ENCODE results near the gene ANKRD13C.

Gene ANKRD13C

GRCh38 chr1:70319750-70320149, 34.8 kb downstream of the ANKRD13C start:
- no peak for TF ChIP-seq REST (IDR thresholded peaks at IDR 0.05; ENCODE audit: insufficient read depth in 1 of 2, low read depth in 2 of 2, low read length in 2 of 2)
- no peak for TF ChIP-seq SIN3A (IDR thresholded peaks at IDR 0.05; ENCODE audit: borderline replicate concordance, insufficient read depth, low read length)
- TF ChIP-seq TAF1 (IDR thresholded peaks at IDR 0.05; ENCODE audit: borderline replicate concordance, insufficient read depth, low read length) = no peak
- no peak for TF ChIP-seq POLR2AphosphoS5 (IDR thresholded peaks at IDR 0.05; ENCODE audit: low read depth, low read length)
- no peak for TF ChIP-seq FOXP2 (optimal IDR thresholded peaks at IDR 0.05; ENCODE audit: borderline replicate concordance, extremely low read depth, extremely low read length, insufficient read depth)

GRCh38 chr1:70318191-70318590, 36.3 kb downstream of the ANKRD13C start:
- no peak for TF ChIP-seq SIN3A (IDR thresholded peaks at IDR 0.05; ENCODE audit: borderline replicate concordance, insufficient read depth, low read length)
- TF ChIP-seq POLR2AphosphoS5 (IDR thresholded peaks at IDR 0.05; ENCODE audit: low read depth, low read length) = no peak
- TF ChIP-seq TAF1 (IDR thresholded peaks at IDR 0.05; ENCODE audit: borderline replicate concordance, insufficient read depth, low read length) = no peak
- no peak for TF ChIP-seq FOXP2 (optimal IDR thresholded peaks at IDR 0.05; ENCODE audit: borderline replicate concordance, extremely low read depth, extremely low read length, insufficient read depth)
- no peak for TF ChIP-seq REST (IDR thresholded peaks at IDR 0.05; ENCODE audit: insufficient read depth in 1 of 2, low read depth in 2 of 2, low read length in 2 of 2)

- TF ChIP-seq SIN3A (IDR thresholded peaks at IDR 0.05; ENCODE audit: borderline replicate concordance, insufficient read depth, low read length) (no peak), TAF1 (IDR thresholded peaks at IDR 0.05; ENCODE audit: borderline replicate concordance, insufficient read depth, low read length) (no peak), POLR2AphosphoS5 (IDR thresholded peaks at IDR 0.05; ENCODE audit: low read depth, low read length) (no peak), REST (IDR thresholded peaks at IDR 0.05; ENCODE audit: insufficient read depth in 1 of 2, low read depth in 2 of 2, low read length in 2 of 2) (no peak), FOXP2 (optimal IDR thresholded peaks at IDR 0.05; ENCODE audit: borderline replicate concordance, extremely low read depth, extremely low read length, insufficient read depth) (no peak)
Observed at GRCh38 chr1:70317087-70317486, 37.4 kb downstream of the ANKRD13C start.

GRCh38 chr1:70315782-70316181, 38.7 kb downstream of the ANKRD13C start:
- TF ChIP-seq POLR2AphosphoS5 (IDR thresholded peaks at IDR 0.05; ENCODE audit: low read depth, low read length) (no peak), REST (IDR thresholded peaks at IDR 0.05; ENCODE audit: insufficient read depth in 1 of 2, low read depth in 2 of 2, low read length in 2 of 2) (no peak), TAF1 (IDR thresholded peaks at IDR 0.05; ENCODE audit: borderline replicate concordance, insufficient read depth, low read length) (no peak), SIN3A (IDR thresholded peaks at IDR 0.05; ENCODE audit: borderline replicate concordance, insufficient read depth, low read length) (no peak), FOXP2 (optimal IDR thresholded peaks at IDR 0.05; ENCODE audit: borderline replicate concordance, extremely low read depth, extremely low read length, insufficient read depth) (no peak)
